Measurements from ENCODE around the gene F2.

- TF ChIP-seq POLR2AphosphoS5 (IDR thresholded peaks at IDR 0.05; ENCODE audit: low read depth, low read length) (no peak), SIN3A (IDR thresholded peaks at IDR 0.05; ENCODE audit: borderline replicate concordance, insufficient read depth, low read length) (no peak)
Observed at GRCh38 chr11:46722566-46723358, 3.7 kb downstream of the F2 start.

Data from PFSK-1 (cell line).